ENCODE results near the gene TPI1.

GRCh38 chr12:6912164-6912935 is 45.0 kb downstream of the TPI1 start:
- TF ChIP-seq CTCF (conservative IDR thresholded peaks at IDR 0.05 in 1 of 2, IDR thresholded peaks at IDR 0.05 in 1 of 2; ENCODE audit: extremely low read depth in 1 of 2, insufficient read depth in 1 of 2, low read depth in 1 of 2, low read length in 2 of 2), result no peak
- no peak for TF ChIP-seq EZH2 (IDR thresholded peaks at IDR 0.05; ENCODE audit: borderline replicate concordance, low read length)

Data from mammary epithelial cell (primary cell).